Esophagus squamous epithelium (tissue), 4 donors: ENCODE results near the gene PPP2R3C.
"Not testable (repeated sequence)": the region's sequence is repeated elsewhere in the genome, so short reads cannot be mapped to it uniquely, and the experiment has no call there.

Experiments used
- POLR2A ChIP-seq, 4 donors: fragments of 450-650 bp; IDR thresholded peaks; one replicate each; pipeline ENCODE4 v1.6.1; 2017; ENCODE audit warnings: antibody characterized with exemption in 4 of 4, mild to moderate bottlenecking in 4 of 4, moderate library complexity in 3 of 4
- TF ChIP-seq, protein P1 (sequence below), 6 experiments: fragments of 450-650 bp in 4 of 6; fragments of 200-600 bp in 2 of 6; sonication (generic) in 2 of 6; IDR thresholded peaks; one replicate each; pipeline ENCODE4 v1.5.1; 2016 to 2019; ENCODE audit warnings: antibody characterized with exemption in 6 of 6, mild to moderate bottlenecking in 4 of 6, moderate library complexity in 4 of 6

DNA sequence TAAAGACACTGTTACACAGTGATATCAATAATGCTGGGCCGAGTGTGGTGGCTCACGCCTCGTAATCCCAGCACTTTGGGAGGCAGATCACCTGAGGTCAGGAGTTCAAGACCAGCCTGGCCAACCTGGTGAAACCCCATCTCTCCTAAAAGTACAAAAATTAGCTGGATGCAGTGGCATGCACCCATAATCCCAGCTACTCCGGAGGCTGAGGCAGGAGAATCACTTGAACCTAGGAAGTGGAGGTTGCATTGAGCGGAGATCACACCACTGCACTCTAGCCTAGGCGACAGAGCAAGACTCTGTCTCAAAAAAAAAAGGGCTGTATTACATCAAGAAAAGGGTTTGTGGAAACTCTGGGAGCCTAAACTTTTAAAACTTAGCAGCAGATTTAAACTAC is 27.1 kb downstream of the PPP2R3C start:
- not testable (repeated sequence) for TF ChIP-seq POLR2A (IDR thresholded peaks at IDR 0.05)
- TF ChIP-seq, protein P1, sequence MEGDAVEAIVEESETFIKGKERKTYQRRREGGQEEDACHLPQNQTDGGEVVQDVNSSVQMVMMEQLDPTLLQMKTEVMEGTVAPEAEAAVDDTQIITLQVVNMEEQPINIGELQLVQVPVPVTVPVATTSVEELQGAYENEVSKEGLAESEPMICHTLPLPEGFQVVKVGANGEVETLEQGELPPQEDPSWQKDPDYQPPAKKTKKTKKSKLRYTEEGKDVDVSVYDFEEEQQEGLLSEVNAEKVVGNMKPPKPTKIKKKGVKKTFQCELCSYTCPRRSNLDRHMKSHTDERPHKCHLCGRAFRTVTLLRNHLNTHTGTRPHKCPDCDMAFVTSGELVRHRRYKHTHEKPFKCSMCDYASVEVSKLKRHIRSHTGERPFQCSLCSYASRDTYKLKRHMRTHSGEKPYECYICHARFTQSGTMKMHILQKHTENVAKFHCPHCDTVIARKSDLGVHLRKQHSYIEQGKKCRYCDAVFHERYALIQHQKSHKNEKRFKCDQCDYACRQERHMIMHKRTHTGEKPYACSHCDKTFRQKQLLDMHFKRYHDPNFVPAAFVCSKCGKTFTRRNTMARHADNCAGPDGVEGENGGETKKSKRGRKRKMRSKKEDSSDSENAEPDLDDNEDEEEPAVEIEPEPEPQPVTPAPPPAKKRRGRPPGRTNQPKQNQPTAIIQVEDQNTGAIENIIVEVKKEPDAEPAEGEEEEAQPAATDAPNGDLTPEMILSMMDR (IDR thresholded peaks at IDR 0.05): not testable (repeated sequence)
